GM19328 (cell line): ENCODE measurements around the gene TMEM218.

ENCODE experiments used
- ATAC-seq: cut with Tn5 transposase; IDR thresholded peaks from one replicate; pipeline ENCODE4 v1.9.1; 2021; ENCODE audit warnings: mild to moderate bottlenecking, moderate library complexity; ENCODE audit not compliant: unreplicated experiment

The TMEM218 gene

GRCh38 chr11:125132071-125132470 is 20.6 kb upstream of the TMEM218 start:
- no peak for ATAC-seq

- ATAC-seq = no peak
Observed at GRCh38 chr11:125129316-125129993, 18.0 kb upstream of the TMEM218 start.

- ATAC-seq = no peak
Observed at GRCh38 chr11:125128450-125128849, 17.0 kb upstream of the TMEM218 start.

GRCh38 chr11:125124618-125124992 is 13.2 kb upstream of the TMEM218 start:
- no peak for ATAC-seq

GRCh38 chr11:125123947-125124617 is 12.7 kb upstream of the TMEM218 start:
- no peak for ATAC-seq

GRCh38 chr11:125123194-125123946 is 11.9 kb upstream of the TMEM218 start:
- no peak for ATAC-seq

- ATAC-seq = no peak
Observed at GRCh38 chr11:125117429-125117828, 6.0 kb upstream of the TMEM218 start.

- no peak for ATAC-seq
Observed at GRCh38 chr11:125114518-125114917, 3.1 kb upstream of the TMEM218 start.

GRCh38 chr11:125112208-125112604 is 780 bp upstream of the TMEM218 start:
- no peak for ATAC-seq

GRCh38 chr11:125111001-125111342 is 454 bp downstream of the TMEM218 start:
- ATAC-seq = no peak

GRCh38 chr11:125110506-125110905 is 920 bp downstream of the TMEM218 start:
- no peak for ATAC-seq

- ATAC-seq = no peak
Observed at GRCh38 chr11:125108469-125108868, 3.0 kb downstream of the TMEM218 start.

GRCh38 chr11:125105926-125106325 is 5.5 kb downstream of the TMEM218 start:
- no peak for ATAC-seq

GRCh38 chr11:125102510-125102909 is 8.9 kb downstream of the TMEM218 start:
- no peak for ATAC-seq

- ATAC-seq = no peak
Observed at GRCh38 chr11:125102025-125102424, 9.4 kb downstream of the TMEM218 start.

GRCh38 chr11:125101596-125101995 is 9.8 kb downstream of the TMEM218 start:
- ATAC-seq = no peak

- no peak for ATAC-seq
Observed at GRCh38 chr11:125100136-125100535, 11.3 kb downstream of the TMEM218 start.

- ATAC-seq = no peak
Observed at GRCh38 chr11:125094731-125095130, 16.7 kb downstream of the TMEM218 start.

GRCh38 chr11:125093502-125093901 is 17.9 kb downstream of the TMEM218 start:
- ATAC-seq = no peak

GRCh38 chr11:125092669-125093068 is 18.8 kb downstream of the TMEM218 start:
- no peak for ATAC-seq

- ATAC-seq = no peak
Observed at GRCh38 chr11:125091877-125092664, 19.4 kb downstream of the TMEM218 start.
